ENCODE results near the gene S100B.

The S100B gene

GRCh38 chr21:46643379-46644177 lies 38.7 kb upstream of the S100B start:
- H3K4me3 ChIP-seq (ENCODE audit: low read depth, low read length), result no peak overlapping the region
- no peak for TF ChIP-seq CTCF (IDR thresholded peaks at IDR 0.05; ENCODE audit: low read depth, low read length)

GRCh38 chr21:46641656-46642055 lies 36.8 kb upstream of the S100B start:
- no peak overlapping the region for H3K4me3 ChIP-seq (ENCODE audit: low read depth, low read length)
- no peak for TF ChIP-seq CTCF (IDR thresholded peaks at IDR 0.05; ENCODE audit: low read depth, low read length)

DNA sequence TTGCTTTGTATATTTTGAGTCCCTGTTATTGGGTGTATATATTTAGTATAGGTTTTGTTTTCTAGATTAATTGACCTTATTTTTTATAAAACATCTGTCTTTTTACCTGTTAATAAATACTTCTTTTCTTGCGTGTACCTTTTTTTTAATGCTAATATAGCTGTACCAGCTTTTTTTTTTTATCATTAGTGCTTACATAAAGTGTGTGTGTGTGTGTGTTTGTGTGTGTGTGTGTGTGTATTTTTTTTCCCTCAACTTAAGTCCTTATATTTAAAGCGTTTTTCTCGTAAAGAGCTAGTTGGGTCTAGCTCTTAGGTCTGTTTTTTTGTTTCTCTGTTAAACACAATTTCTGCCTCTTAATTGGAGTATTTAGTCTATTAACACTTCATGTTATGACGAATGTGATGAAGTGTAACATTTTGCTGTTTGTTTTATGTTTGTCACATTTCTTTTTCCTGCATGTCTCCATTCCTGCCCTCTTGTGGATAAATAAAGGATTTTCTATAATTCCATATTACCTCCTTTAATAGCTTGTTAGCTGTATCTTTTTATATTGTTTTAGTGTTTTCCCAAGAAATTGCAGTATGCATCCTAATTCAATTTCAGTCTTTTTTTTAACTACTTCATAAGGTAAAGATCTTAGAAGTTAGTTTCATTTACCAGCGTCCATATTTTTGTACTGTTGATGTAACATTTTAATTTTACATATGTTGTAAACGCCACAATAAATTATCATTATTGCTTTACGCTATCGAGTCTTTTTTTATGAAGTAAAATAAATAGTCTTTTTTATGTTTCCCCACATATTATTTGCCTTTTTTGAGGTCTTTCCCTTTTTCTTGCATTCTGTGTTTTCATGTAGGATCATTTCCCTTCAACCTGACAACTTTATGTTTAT lies 34.9 kb upstream of the S100B start:
- TF ChIP-seq CTCF (IDR thresholded peaks at IDR 0.05; ENCODE audit: low read depth, low read length), result no peak
- H3K4me3 ChIP-seq (ENCODE audit: low read depth, low read length), result no peak overlapping the region

DNA sequence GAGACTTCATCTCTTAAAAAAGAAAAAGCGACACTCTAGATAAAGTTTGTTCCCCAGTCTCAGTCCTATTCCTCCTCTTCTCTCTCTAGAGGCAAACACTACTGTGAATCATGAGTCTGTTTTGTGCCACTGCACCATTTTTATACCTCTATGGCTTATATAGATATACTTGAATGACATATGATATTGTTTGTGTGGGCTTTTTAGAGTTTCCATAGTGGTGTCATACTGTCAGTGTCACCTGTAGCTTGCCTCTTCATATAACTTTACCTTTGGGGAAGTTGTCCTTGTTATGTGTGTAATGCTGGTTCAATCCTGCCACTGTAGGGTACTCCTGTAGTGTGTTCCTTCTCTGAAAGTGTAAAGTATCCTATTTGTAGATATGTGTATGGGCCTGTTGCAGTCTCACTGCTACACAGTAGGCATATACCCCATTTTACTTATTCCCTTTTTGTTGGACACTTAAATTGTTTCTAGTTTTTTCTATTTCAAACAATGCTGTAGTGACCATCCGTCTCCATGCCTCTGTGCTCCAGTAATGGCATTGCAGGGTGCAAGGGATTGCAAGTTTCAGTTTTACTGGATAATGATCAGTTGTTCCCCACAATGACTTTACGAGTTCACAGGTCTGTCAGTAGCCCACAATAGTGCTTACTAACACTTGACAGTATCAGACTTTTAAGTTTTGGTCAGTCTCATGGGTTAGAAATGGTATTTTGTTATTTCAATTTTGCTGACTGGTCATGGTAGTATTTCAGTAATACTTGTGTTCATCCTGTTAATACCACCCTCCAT lies 33.3 kb upstream of the S100B start:
- H3K4me3 ChIP-seq (ENCODE audit: low read depth, low read length), result peak overlapping the region; percentile 23
- TF ChIP-seq CTCF (IDR thresholded peaks at IDR 0.05; ENCODE audit: low read depth, low read length), result no peak

DNA sequence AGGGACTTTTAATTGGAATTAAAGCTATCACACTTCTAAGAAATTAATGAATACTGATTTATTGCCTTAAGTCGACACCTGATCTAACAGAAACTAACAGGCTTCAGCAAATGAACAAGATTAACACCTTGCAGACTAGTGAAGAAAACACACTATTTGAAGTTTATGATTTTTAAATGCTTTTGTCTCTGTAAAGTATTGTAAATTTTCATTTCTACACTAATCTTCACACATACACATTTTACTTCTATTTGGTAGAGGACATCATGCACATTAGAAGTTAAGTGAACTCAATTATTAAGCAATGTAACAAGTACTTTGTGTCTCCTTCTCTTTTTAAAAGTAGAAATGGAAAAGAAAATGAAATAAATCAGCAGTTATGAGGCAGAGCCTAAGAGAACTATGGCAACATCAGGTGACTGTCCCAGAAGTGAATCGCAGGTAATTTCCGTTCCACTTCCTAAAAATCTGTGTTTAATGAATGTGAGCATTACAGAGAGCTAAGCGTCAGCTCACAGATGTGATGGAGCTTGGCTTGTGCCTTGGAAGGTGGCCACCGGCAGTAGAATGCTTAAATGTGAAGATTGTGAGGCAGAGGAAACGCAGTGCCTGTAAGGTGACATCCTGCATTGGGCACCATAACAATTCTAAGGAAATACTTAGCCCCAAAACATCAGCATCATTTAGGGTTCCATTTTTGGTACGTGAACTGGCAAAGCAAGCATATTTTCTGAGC lies 31.8 kb upstream of the S100B start:
- no peak for TF ChIP-seq CTCF (IDR thresholded peaks at IDR 0.05; ENCODE audit: low read depth, low read length)
- H3K4me3 ChIP-seq (ENCODE audit: low read depth, low read length), result peak overlapping the region; percentile 98

- H3K4me3 ChIP-seq (ENCODE audit: low read depth, low read length), result peak overlapping the region; percentile 98
- no peak for TF ChIP-seq CTCF (IDR thresholded peaks at IDR 0.05; ENCODE audit: low read depth, low read length)
Measured at GRCh38 chr21:46636181-46636512, 31.3 kb upstream of the S100B start.
